Retina (tissue), 1 donor: ENCODE measurements around the gene PITRM1.

Experiments
- DNase-seq: peaks from one replicate; pipeline ENCODE4 v3.0.0-alpha.2; 2016

Gene PITRM1

GRCh38 chr10:3136336-3136735, 36.2 kb downstream of the PITRM1 start:
- DNase-seq, result no peak

GRCh38 chr10:3135006-3135405, 37.6 kb downstream of the PITRM1 start:
- no peak for DNase-seq

GRCh38 chr10:3133948-3134347, 38.6 kb downstream of the PITRM1 start:
- no peak for DNase-seq

- no peak for DNase-seq
Observed at GRCh38 chr10:3132036-3133025, 40.3 kb downstream of the PITRM1 start.

GRCh38 chr10:3131098-3131497, 41.5 kb downstream of the PITRM1 start:
- no peak for DNase-seq

DNA sequence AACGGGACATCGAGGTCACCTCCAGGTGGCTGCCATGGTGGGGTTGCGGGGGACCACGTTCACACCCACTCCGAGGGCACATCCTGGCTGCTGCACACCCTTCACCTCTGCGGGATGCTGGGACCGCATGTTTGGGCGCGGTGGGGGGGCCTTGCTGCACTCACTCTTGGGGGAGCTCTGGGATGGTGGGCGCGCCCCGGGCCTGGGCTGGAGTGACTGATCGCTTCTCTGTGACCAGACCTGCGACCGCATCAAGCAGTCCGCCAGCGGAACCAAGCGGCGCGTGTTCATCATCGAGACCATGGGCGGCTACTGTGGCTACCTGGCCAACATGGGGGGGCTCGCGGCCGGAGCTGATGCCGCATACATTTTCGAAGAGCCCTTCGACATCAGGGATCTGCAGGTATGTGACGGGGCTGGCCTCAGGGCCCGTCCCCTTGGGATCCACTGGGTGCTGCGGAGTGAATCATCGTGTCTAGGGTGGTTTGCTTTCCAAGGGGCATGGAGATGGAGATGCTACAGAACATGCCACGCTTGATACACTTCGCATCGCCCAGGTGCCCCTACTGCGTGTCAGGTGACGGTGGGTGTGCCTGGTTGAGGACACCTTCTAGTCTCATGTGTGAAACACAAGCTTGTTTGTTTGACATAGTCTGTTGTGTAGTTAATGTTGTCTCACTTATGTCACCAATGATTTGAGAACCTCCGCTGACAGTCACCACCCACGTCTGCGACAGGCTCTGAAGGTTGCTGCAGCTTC, 42.8 kb downstream of the PITRM1 start:
- no peak for DNase-seq

DNA sequence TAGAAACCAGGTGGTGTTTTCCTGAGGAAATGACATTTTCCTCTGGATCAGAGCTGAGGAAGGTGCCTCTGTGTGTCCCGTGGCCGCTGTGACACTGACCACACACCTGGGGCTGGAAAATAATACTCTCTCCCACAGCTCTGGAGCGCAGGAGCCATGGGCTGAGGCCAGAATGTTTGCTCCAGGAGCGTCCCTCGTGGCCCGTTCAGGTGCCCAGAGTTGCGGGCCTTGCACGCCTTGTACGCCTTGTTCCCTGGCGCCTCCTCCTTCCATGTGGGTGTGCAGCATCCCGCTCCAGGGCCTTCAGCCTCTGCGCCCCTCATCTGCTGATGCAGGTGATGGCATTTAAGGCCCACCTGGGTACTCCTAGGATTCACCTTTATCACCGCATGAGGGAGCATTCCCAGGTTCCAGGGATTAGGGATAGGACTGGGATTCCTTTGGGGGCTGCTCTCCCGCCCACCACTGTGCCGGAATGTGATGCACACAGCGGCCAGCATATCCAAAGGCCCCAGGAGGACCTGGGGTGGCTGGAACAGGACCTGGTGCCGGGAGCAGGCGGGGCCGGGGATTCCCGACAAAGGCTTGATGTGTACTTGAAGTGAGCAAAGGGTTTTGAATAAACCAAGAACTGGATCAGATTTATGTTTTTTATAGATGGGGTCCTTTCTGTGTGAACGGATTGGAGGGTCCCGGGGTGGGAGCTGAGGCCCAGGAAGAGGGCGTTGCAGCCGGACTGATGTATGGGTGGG, 44.0 kb downstream of the PITRM1 start:
- DNase-seq, result no peak

- no peak for DNase-seq
Observed at GRCh38 chr10:3127921-3128320, 44.7 kb downstream of the PITRM1 start.

- DNase-seq, result peak; percentile 83
Observed at GRCh38 chr10:3126741-3127346, 45.7 kb downstream of the PITRM1 start.

DNA sequence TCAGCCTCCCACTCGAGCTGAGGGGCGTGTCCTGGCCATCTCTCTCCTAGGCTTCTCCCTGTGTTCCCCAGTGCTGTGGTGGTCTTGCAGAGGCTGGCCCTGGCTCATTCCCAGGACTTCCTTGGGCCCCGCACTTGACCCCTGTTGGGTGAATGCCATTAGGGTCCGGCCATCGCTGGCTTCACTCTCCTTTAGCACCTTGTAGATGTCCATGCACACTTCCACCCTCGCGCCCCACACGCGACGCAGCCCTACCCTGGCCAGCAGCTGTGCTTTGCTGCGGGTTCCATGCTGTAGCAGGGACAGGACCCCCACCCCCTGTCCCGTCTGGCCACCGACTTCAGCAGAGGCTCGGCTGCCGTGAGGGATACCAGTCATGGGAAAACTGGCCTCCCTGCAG, 46.3 kb downstream of the PITRM1 start:
- DNase-seq, result no peak

DNA sequence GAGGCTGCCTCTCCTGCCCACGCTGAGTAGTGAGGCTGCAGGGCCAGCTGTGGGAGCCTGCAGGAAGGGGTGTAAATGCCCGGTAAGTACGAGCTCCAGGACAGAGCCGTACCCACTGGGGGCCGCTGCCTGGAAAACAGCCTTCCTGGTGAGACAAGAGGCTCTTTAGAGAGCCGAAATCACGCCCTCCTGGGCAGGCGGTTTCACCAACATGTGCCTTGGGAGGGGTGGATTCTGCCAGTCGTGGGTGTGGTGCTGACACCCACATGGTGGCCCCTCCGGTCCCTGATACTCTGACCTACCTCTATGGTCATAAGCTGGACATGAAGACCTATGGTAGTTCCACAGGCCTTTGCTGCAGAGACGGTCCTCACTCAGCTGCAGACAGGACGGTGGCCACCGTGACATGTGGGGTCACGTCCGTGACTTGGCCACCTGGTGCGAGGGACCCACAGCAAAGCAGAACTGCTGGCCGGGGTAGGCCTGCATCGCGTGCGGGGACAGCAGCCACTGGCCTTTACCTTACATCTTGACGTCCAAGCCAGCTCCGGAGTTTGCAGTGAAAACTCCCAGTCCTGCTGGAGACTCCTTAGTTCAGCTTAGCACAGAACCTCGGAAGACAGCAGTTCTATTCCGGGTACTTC, 46.9 kb downstream of the PITRM1 start:
- peak; percentile 11 for DNase-seq

DNA sequence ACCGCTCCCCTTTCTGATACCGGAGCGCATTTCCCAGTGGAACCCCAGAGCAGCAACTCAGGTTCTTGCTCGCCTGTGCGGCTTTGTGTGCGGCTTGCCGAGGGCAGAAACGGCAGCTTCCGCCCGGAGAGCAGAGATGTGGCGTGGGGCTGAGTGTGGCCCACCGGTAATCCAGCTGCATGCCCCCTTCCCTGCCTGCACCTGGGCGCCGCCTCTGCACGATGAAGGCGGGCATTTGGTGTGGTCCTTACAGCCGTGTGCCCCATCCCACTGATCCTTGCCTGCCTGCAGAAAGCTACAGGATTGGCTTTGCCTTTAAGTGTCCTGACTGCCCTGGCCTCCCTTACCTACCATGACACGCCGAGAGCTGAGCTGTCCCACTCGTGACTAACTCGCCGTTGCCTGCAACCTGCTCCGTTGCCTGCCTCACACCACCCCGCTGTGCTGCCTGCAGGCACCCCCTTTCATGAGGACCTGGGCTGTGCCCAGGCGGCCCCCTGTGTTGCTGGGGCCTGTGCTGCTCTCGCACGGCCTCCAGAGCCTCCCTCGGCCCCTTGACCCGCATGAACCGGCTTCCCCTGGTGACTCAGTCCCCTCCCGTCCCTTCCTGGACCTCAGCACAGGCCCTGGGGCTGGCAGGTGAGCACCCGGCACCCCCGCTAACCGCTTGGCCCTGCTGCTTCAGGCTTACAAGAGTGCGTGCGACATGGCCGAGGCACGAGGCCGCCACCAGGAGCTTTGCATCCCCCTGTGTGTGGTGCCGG, 48.0 kb downstream of the PITRM1 start:
- DNase-seq, result no peak

- no peak for DNase-seq
Observed at GRCh38 chr10:3123571-3124411, 48.8 kb downstream of the PITRM1 start.

GRCh38 chr10:3122486-3123205, 49.9 kb downstream of the PITRM1 start:
- DNase-seq, result no peak

GRCh38 chr10:3122034-3122433, 50.5 kb downstream of the PITRM1 start:
- DNase-seq, result no peak

DNA sequence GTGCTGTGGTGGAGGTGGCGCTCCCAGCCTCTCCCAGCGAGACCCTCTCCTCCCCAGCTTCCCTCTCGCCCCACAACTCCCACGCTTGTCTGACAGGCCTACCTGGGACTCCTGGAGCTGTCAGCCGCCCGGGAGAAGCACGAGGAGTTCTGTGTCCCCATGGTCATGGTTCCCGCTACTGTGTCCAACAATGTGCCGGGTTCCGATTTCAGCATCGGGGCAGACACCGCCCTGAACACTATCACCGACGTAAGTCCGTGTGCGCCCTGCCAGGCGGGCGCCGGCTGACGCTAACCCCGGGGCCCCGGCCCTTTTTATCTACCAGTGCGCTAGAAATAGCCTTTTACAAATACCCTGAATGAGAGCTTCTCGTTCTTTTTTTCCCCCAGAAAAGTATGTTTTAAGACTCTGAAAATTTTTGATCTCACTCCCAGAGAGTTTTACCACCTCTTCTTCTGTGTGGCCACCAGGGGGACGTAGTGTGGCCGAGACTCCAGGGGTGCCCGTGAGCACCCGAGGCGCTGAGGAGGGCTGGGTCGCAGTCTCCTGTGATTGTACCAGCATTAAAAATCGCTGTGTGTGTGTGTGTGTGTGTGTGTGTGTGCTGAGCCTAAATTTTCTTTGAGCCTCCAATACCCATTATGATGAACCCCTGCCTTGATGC, 52.7 kb downstream of the PITRM1 start:
- no peak for DNase-seq

DNA sequence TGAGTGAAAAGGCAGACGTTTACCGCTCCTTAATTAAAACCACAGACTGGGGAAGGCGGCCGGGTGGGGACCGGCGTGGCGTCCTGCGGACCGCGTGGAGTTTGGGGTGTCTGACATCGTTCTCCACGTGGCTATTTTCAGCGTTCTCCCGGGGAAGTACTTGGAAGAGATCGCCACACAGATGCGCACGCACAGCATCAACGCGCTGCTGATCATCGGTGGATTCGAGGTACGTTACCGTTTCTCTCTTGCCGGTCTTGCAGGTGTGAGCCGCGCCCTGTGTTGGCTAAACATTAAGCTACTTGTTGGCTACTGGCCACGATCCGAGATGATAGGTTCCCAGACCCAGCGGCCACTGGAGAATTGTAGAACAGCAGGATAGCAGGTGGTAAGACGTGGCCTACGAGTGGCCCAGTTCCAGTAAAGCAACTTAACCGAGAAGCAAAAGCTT, 53.9 kb downstream of the PITRM1 start:
- no peak for DNase-seq

DNA sequence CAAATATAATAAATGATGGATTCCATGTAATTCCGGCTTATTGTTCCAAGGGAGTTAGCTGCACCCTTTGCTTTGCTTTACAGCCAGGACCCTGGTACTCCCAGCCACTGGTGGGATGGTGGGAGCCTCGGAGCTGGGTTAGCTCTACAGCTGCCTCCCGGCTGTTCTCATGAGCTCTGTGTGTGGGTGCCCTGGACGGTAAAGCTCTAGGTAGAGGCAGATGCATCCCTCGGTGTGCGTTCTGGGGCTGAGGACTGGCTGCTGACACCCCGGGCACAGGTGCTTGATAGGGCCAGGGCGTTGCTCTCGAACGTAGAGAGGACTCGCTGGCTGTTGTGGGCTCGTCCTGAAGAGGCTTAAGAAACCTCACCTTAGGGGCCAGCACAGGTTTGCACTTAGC, 55.1 kb downstream of the PITRM1 start:
- no peak for DNase-seq

DNA sequence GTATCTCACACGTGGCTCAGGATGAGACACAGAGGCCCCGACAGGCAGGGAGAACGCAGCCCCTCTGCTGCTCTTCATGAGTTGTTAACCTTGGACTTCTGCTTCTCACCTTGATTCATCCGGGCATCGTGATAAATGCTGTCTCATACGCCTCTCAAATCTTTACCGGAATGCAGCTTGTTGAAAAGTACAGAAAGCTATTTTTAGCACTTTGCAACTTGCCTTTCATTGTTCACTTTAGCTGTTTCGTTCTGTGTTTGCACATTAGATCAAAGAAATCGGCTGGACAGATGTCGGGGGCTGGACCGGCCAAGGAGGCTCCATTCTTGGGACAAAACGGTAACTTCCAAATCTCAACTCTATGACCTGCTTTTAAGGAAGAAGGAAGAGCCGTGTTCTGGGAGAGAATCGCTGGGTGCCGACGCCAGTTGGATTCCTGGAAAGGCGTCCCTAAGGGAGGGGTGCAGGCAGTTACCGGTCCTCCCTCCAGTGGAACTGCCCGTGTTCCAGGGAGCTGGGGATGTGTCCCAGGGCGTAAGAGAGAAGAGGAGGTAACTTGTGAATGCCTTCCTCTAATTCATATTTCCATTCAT, 56.0 kb downstream of the PITRM1 start:
- no peak for DNase-seq
